Stimulated activated CD4-positive, alpha-beta T cell treated with anti-CD3 and anti-CD28 coated beads, Interleukin-12 subunit alpha, Interleukin-12 subunit beta, amount 100 ng/mL, for 4 hours (primary cell): ENCODE results near the gene UCKL1.
"Not testable (repeated sequence)": the region's sequence is repeated elsewhere in the genome, so short reads cannot be mapped to it uniquely, and the experiment has no call there.

Source experiments
- DNase-seq: peaks from one replicate; pipeline ENCODE4 v3.0.0-alpha.2; 2020

UCKL1 gene

DNA sequence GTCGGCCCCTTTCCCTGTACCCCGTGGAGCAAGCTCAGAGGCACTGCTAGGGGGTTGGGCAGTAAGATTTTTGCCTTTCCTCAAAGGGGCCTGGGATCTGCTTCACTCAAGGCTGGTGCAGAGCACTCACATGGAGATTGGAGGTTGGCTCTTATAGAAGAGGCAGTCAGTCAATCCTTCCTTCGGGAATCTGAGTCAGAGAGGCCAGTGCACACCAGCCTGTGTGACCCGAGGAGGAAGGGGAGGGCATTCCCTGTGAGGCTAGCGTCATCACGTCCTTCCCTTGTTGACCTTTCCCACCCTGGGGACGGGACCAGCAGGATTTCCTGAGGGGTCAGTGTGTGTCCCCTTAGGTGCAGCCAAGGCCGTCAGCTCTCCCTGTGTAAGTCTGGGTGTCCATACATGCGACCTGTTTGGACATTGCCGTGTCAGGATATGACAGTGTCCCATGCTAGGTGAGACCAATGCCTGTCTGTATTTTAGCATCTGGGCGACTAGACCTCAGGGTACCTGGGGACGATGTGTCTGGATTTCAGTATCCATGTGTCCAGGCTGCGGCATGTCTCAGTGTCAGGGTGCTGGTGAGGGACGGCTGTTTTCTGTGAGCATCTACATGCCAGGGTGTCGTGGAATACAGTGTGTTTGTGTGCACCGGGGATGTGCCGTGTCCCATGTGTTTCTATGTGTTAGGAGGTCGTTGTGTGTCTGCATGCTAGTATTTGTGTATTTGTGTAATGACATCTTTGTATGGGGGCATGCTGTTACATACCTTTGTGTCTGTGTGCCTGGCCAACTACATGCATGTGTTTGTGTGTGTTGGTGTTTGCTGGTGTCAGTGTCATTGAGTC is 16.3 kb upstream of the UCKL1 start:
- no peak for DNase-seq

DNA sequence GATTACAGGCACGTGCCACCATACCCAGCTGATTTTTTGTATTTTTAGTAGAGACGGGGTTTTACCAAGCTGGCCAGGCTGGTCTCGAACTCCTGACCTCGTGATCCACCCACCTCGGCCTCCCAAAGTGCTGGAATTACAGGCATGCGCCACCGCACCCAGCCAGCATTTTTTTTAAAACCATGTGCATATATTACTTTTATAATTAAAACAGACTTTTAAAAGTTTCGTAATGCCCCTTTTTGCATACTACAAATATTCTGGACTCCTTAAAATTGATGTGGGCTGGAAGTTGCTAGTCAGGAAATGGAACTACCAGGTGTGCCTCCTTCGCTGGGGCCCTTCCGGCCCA is 15.7 kb upstream of the UCKL1 start:
- DNase-seq: not testable (repeated sequence)

DNA sequence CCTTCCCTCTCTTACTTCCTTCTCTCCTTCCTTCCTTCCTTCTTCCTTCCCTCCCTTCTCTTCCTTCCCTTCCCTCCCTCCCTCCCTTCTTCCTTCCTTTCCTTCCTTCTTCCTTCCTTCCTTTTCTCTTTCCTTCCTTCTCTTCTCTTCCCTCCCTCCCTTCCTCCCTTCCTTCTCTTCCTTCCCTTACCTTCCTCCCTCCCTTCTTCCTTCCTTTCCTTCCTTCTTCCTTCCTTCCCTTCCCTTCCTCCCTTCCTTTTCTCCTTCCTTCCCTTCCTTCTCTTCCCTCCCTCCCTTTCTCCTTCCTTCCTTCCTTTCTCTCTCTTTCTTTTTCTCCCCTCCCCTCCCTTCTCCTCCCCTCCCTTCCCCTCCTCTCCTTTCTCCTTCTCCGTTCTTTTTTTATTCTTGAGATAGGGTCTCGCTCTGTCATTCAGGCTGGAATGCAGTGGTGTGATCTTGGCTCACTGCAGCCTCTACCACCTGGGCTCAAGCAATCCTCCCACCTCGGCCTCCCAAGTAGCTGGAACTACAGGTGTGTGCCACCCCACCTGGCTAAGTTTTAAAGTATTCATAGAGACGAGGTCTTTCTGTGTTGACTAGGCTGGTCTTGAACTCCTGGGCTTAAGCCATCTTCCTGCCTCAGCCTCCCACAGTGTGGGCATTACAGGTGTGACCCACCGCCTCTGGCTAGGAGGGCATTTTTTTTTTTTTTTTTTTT is 14.7 kb upstream of the UCKL1 start:
- no peak for DNase-seq

DNA sequence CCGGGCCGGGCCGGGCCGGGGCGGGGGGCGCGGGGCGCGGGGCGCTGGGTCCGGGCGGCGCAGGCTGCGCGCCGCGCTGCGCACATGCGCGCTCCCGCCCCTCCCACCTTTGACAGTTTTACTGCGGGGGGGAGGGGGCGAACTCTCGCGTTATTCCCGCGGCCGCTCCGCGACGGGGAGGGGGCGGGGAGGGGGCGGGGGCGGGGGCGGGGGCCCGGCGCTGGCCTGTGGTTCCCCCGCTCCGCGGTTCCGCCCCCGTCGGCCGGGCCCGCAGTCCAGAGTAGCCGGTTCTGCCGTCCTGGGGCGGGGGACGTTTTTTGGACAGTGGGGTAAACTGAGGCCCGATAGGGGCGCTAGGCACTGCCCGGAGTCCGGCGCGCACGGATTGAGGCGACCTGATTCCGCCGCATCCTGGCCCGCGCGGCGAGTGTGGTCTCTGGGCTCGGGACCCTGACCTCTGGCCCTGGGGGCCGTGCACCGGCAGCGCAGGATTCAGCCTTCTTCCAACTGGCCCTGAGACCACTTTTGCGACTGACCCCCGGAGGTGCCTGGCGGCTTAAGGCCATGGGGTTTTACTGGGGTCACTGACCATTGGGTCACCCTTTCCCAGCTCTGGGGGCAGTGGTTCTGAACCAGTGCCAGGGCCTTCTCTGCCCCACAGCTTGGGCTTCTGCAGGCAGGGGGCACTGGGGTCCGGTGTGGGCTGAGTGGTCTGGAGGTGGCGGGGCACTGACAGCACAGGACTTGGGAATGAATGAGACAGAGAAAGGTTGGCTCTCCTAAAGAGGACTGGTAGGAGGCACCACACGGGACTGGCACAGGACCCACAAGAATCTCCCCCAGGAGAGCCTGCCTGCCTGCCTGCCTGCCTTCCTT is 13.9 kb upstream of the UCKL1 start, which contains the start of gene ZNF512B:
TSS of gene ZNF512B (minus strand) at position 93 of the 876 bp plus-strand sequence. CDS start 1,980 bp downstream, outside the sequence.
- DNase-seq: peak; percentile 67

DNA sequence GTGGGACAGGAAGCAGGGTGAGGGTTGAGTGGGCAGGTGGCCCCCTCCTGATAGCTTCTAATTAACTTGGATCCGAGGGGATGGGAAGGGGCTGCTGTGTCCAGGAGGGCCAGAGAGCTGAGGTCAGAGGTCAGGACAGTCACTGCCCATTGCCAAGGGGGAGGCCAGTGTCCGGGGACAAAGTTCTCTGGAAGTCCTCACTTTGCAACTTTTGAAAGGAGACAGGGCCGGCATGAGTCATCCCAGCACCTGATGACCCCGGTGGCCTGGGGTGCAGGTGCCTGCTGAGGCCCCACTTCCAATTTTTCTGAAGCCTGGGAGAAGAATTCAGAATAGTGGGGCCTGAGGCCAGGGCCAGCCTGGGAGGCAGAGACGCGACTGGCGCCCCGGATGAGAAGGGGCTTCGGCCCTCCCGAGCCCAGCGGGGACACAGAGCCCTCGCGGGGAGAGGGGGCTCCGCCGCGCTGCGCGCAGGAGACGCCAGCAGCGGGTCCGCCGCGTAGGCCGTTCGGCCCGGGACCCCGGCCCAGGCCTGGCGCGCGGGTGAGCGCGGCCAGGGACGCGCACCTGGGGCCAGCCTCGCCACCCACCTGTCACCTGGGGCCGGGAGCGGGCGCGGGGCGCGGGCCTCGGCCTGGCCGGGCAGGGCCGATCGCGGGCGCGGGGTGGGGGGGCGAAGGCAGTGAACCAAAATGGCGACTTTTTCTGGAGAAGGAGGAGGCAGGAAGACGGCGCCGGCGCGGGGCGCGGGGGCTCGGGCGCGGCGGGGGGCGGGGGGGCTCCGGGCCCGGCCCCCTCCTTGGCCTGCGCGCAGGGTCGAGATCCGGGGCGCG is 12.9 kb upstream of the UCKL1 start:
- peak; percentile 50 for DNase-seq

DNA sequence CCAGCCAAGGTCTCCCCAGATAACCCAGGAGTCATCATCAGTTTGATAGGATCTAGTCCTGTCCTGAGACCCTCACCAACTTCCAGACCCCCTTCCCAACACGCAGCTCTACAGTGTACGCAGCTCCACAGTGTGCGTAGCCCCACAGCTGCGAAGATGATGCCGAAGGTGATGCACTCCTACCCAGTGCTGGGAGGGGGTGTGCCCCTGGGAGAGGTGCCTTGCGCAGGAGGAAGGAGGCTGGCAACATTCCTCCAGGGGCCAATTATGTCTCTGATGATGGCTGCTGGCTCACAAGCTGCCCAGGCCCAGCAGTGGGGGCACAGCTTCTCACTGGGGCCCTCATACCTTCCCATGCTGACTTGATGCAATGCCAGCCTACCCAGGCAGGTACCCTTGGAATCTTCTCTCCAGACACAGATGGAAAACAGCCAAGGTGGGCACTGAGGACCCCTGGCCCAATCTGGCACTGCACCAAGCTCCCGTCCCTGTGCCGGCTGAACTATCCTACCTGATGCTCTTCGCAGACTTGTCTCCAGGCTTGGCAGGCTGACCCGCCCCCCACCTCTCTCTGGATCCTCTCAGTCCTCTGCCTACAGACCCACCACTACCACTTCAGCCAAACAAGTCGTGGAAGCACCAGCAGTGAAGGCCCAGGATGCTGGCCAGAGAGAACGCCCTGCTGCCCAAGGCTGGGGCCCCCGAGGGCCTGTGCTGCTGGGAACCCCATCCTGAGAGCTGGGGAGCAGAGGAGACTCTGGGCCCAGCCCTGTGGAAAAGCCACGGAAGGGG is 12.1 kb upstream of the UCKL1 start:
- no peak for DNase-seq

DNA sequence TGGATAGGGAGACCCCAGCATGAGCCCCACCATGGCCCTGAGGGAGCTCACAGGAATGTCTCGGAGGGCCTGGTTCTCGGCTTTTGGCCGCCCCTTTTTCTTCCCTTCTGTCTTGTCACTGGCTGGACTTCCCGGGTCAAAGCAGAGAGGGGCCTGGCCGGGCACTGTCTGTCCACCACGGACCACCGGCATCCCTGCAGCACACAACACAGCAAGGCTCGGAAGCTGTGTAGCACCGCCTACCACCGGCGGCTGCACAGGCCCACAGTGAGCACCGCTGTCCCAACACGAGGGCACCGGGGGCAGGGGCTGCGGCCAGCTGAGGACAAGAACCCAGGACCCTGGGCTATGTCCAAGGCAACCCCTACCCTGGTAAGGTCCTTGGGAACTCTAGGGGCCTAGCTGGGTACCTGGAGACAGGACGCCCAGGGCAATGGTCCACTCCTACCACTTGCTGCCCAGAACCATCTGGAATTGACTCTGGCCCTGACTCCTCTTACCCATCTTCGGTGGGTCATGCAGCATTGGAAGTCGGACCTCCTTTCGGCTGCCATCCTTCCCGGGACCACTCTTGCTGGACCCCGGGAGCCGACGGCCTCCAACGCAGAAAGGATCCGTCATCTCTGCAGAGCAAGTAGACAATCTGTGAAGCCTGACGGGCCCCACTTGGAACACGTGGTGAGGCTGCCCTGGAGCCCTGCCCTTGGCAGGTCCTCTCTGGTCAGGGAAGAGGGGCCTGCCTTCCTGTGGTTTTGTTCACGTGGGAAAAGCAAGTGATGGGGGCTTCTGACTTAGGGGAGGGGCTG is 11.3 kb upstream of the UCKL1 start:
- no peak for DNase-seq

DNA sequence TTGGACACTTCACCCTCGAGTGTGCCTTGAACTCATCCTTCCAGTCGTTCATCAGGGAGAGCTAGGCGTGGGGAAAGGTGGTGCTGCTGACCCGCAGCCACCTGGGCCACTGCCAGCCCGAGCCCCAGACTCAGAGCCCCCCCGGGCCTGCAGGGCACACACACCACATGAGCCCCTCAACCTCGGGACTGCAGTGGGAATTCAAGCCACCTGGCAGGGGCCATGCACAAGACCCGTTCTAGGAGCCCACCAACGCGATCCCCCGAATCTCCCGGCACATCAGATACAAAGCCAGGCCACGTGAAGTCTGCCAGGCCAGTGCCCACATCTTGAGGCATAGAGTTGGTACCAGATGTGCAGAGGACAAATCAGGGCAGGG is 10.7 kb upstream of the UCKL1 start:
- no peak for DNase-seq

DNA sequence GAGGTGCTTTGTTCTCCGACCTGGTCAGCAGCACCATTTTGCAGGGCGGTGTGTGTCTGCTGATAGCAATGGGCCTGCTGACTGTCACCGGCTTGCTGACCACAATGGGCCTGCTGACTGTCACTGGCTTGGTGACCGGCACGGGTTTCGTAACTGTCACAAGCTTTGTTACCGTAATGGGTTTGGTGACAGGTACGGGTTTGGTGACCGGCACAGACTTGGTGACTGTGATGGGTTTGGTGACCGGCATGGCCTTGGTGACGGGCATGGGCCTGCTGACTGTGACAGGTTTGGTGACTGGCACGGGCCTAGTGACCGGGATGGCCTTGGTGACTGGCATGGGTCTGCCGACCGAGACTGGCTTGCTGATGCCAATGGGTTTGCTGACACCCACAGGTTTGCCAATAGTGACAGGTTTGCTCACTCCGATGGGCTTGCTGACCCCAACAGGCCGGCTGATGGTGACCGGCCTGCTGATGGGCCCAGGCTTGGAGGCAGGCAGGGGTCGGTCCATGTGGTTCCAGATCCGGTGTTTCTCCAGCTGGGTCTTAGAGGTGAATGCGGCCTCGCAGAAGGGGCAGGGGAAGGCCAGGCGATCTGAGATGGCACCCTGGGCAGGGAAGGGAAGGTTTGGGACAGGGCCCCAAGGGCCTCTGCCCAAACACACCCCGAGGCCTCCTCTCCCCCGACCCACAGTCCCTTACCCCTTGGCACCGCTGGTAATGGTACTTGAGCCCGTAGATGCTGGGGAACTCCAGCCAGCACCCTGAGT is 10.1 kb upstream of the UCKL1 start:
- no peak for DNase-seq

DNA sequence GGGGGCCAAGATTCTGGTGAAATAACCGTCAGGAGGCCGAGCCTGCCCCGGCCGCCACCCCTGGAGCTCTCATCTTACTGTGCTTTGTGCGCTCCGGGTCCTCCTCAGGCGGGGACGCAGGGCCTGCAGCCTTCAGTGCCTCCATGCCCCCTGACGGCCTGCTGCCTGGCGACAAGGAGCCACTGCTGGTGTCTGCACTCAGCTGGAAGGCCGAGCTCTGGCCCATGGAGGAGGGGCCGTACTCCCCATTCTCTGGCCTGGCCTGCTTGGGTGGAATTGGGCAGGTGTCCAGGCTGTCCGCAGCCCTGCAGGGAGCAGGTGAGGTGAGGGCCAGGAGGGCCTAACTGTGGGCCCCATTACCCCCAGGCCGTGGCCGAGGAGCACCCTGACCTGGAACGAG is 8.2 kb upstream of the UCKL1 start:
- no peak for DNase-seq

DNA sequence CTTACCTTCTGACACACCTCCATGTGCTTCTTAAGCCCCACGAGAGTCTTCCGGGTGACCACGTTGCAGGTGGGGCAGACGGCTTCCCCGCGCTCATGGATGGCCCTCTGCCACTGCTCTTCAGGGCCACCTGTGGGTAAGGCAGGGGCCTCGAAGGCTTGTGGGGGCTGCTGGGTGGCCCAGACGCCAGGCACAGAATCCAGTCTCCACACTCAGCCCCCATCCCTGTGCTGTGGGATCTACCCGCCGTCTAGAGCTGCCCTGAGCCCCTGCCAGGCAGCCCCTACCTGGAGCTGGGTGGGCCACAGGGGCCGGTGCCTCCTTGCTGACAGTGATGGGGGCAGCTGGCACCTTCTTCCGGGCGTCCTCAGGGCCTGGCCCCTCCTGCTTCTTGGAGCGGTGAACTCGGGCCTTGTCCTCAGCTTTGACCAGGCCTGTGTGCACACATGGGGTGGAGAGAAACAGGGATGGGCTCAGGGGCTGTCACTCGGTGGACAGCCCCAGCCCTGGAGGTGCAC is 7.6 kb upstream of the UCKL1 start:
- DNase-seq: no peak

DNA sequence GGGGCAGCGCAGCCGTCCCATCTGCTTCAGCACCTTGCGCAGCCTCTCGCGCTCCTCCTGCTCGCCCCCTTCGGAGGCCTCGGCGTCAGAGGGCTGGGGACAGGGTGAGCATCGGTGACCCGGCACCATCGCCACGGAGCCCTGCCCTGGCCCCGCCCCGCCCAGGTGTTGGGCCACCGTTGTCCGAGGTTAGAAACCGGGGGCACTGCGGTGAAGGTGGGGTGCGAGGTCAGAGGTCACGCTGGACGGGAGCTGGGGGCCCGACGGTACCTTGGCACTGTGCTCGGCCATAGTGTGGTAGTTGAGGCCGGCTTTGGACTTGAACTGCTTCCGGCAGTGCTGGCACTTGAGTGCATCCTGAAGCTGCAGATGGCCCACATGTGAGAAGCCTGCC is 7.1 kb upstream of the UCKL1 start:
- DNase-seq: no peak

DNA sequence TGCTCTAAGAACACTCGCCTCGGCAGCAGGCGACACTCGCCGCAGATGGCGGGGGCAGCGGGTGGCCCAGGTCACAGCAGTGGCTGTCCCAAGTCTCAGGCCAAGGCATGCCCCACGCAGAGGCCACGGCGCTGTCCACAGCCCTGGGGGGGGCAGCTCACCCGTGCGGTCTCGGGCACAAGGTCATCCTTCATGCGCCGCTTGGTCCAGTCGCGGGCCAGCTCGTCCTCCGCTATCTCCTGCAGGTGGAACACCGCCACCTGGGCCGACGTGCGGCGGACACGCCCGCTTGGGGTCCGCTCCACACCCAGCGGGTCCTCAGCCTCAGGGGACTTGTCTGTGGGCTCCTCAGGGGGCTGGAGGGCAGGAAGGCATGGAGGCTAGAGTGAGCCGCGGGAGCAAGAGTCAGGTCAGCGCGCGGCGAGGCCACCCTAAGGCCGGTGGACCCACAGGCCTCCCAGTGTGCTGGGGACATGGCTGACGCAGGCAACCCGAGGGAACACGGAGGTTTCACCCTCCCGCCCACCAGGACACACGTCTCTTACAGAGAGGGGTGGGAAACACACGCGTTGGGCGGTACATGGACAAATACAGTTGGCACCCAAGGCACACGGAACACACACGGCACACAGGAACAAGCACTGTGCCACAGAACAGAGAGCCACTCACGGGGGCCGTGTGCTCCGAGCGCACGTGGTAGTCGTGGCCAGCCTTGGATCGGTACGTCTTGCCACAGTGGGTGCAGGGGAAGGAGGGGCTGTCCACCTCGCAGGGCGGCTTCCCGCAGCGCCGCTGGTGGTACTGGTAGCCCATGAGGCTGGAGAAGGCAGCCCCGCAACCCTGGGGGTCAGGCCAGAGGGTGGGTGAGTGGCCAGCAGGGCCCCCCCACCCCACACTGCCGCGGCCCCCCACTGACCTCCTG is 6.5 kb upstream of the UCKL1 start:
- DNase-seq: no peak

DNA sequence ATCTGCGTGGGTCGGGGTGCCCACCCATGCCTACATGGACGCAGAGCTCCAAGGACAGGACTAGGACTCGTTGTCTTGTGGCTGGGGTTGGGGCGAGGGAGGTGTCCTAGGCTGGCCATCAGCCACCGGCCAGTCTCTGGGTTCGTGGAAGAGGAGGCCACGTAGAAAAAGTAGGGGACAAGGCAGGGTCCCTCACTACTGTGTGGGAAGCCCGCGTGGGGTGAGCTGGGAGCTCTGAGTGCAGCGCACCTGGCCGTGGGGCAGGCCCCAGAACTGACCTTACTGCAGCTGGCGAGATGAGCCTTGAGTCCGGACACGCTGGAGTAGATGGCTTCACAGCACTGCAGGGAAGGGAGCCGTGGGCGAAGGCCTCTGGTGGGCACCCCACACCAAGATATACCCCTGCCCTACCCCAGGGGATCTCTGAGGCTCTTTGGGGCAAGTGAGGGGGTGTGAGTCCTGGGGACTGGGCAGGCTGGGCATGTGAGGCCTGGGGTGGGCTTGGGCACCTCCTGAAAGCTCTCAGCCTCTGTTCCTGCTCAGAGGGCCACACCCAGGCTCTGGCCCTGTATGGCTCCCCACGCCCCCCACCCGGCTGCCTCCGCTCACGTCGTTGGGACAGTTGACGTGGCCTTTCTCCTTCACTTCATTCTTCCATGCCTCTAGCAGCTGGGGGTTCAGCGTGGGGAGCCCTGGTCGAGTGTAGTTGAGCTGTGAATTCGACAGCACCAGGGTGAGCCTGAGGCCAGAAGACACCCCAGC is 5.6 kb upstream of the UCKL1 start:
- no peak for DNase-seq

DNA sequence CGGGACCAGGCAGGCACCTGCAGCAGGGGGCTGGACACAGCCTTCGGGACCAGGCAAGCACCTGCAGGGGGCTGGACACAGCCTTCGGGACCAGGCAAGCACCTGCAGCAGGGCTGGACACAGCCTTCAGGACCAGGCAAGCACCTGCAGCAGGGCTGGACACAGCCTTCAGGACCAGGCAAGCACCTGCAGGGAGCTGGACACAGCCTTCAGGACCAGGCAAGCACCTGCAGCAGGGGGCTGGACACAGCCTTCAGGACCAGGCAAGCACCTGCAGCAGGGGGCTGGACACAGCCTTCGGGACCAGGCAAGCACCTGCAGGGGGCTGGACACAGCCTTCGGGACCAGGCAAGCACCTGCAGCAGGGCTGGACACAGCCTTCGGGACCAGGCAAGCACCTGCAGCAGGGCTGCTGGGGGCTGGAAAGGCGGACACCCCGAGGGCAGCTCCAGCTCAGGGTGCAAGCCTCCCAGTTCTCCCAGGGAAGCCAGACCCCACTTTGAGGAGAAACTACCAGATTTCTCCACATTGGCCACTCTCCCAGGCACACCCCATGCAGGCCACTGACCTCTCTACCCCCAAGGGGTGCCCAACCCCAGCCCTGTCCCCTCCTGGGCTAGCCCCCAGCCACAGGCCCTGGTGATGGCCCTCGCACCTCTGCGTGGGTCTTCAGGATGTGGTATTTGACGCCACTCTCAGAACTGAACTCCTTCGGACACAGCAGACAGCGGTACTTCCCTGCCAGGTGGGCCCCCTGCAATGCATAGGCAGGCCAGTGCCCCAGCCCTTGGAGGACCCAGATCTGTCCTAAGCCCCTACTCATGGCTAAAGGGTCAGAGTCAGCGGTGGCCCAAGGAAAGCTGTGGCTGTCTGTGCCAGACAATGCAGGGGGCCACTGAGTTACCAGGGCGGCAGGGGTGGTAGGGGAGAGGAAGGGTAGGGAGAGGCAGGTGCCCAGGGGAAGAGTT is 4.7 kb upstream of the UCKL1 start:
- DNase-seq: not testable (repeated sequence)

DNA sequence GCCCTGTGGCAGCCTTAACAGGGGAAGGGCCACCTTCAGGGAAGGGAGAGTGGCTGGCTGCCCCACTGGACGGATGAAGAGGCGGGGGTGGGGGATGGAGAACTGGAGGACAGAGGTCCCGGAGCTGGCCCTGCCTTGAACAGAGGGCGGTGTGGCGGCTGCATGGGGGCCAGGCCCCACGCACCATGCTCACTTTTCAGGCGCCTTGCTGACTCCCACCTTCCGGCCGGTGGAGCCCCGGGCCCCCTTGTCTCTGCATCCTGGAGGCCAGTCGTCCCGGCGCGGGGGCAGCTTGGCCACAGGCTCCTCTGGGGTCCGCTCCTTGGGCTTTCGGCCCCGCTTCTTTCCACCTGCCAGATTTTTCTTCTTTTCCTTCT is 3.5 kb upstream of the UCKL1 start:
- no peak for DNase-seq
